Liver (tissue), 9 donors: ENCODE measurements around the gene SDHAF1. TPM values are rescaled to one million over a fixed set of nuclear protein-coding genes. Genes with fewer than 3 reads are reported as not detected.

ENCODE experiments used
- DNase-seq: peaks from one replicate; pipeline ENCODE4 v3.0.0-alpha.2; 2017; ENCODE audit warnings: low spot score
- H3K27ac ChIP-seq, 2 donors: one replicate each; pipeline ENCODE4 v1.7.0; 2013; ENCODE audit warnings: inconsistent platforms in 2 of 2, low read length in 2 of 2, control low read depth in 1 of 2, low read depth in 1 of 2, mild to moderate bottlenecking in 1 of 2
- H3K27me3 ChIP-seq, 4 donors: one replicate each; pipeline versions ENCODE4 v1.6.1 to v1.7.0; 2013; ENCODE audit warnings: low read length in 3 of 4, inconsistent platforms in 1 of 4, mild to moderate bottlenecking in 1 of 4, moderate library complexity in 1 of 4; ENCODE audit not compliant: control insufficient read depth in 4 of 4, insufficient read depth in 4 of 4
- H3K36me3 ChIP-seq, 4 donors: one replicate each; pipeline versions ENCODE4 v1.6.1 to v1.7.0; 2013; ENCODE audit warnings: low read length in 3 of 4, mild to moderate bottlenecking in 3 of 4, low read depth in 1 of 4, moderate library complexity in 1 of 4; ENCODE audit not compliant: control insufficient read depth in 4 of 4, insufficient read depth in 3 of 4
- H3K4me1 ChIP-seq, 4 donors: one replicate each; pipeline versions ENCODE4 v1.6.1 to v1.7.0; 2013; ENCODE audit warnings: low read length in 3 of 4, mild to moderate bottlenecking in 3 of 4, moderate library complexity in 1 of 4; ENCODE audit not compliant: control insufficient read depth in 4 of 4, insufficient read depth in 4 of 4
- H3K4me3 ChIP-seq, 3 donors: one replicate each; pipeline versions ENCODE4 v1.6.1 to v1.7.0; 2013; ENCODE audit warnings: low read length in 3 of 3, control low read depth in 1 of 3, low read depth in 1 of 3, mild to moderate bottlenecking in 1 of 3
- H3K9ac ChIP-seq, 2 donors: one replicate each; pipeline ENCODE4 v1.7.0; 2013; ENCODE audit warnings: low read length in 2 of 2, mild to moderate bottlenecking in 2 of 2, moderate library complexity in 2 of 2, control low read depth in 1 of 2, low read depth in 1 of 2
- H3K9me3 ChIP-seq, 4 donors: one replicate each; pipeline versions ENCODE4 v1.6.1 to v1.7.0; 2013; ENCODE audit warnings: low read length in 3 of 4; ENCODE audit not compliant: control insufficient read depth in 4 of 4
- EGR1 ChIP-seq, 2 donors: IDR thresholded peaks; 2 replicates each; pipeline ENCODE4 v1.6.1; 2016 to 2018; ENCODE audit warnings: antibody characterized with exemption in 2 of 2, low read depth in 2 of 2
- FOXA1 ChIP-seq: IDR thresholded peaks from 2 replicates; pipeline ENCODE4 v1.6.1; 2016; ENCODE audit warnings: antibody characterized with exemption
- FOXA2 ChIP-seq: IDR thresholded peaks from 2 replicates; pipeline ENCODE4 v1.6.1; 2016; ENCODE audit warnings: antibody characterized with exemption
- GABPA ChIP-seq, 2 donors: IDR thresholded peaks in 1 of 2; conservative IDR thresholded peaks in 1 of 2; 2 replicates each; pipeline ENCODE4 v1.6.1; 2016; ENCODE audit warnings: antibody characterized with exemption in 2 of 2, mild to moderate bottlenecking in 1 of 2, moderate library complexity in 1 of 2
- HNF4A ChIP-seq, 2 donors: conservative IDR thresholded peaks; 2 replicates each; pipeline ENCODE4 v1.6.1; 2016; ENCODE audit warnings: antibody characterized with exemption in 2 of 2, mild to moderate bottlenecking in 2 of 2
- HNF4G ChIP-seq: IDR thresholded peaks from 2 replicates; pipeline ENCODE4 v1.6.1; 2016; ENCODE audit warnings: antibody characterized with exemption
- JUND ChIP-seq, 2 donors: IDR thresholded peaks; 2 replicates each; pipeline ENCODE4 v1.6.1; 2016; ENCODE audit warnings: antibody characterized with exemption in 2 of 2
- NR2F2 ChIP-seq: IDR thresholded peaks from 2 replicates; pipeline ENCODE4 v1.6.1; 2016; ENCODE audit warnings: antibody characterized with exemption
- RAD21 ChIP-seq, 2 donors: IDR thresholded peaks; 2 replicates each; pipeline ENCODE4 v1.6.1; 2016; ENCODE audit warnings: antibody characterized with exemption in 2 of 2, mild to moderate bottlenecking in 2 of 2
- RXRA ChIP-seq, 2 donors: IDR thresholded peaks; 2 replicates each; pipeline ENCODE4 v1.6.1; 2017 to 2018; ENCODE audit warnings: antibody characterized with exemption in 2 of 2, mild to moderate bottlenecking in 1 of 2
- SP1 ChIP-seq: IDR thresholded peaks from 2 replicates; pipeline ENCODE4 v1.6.1; 2018; ENCODE audit warnings: antibody characterized with exemption, mild to moderate bottlenecking
- TAF1 ChIP-seq: conservative IDR thresholded peaks from 2 replicates; pipeline ENCODE4 v1.6.1; 2016; ENCODE audit warnings: antibody characterized with exemption, mild to moderate bottlenecking
- YY1 ChIP-seq: IDR thresholded peaks from 2 replicates; pipeline ENCODE4 v1.6.1; 2016; ENCODE audit warnings: antibody characterized with exemption, mild to moderate bottlenecking
- WGBS: extraction: QIAGEN DNeasy Blood & Tissue Kit; methylation state at CpG from one replicate; pipeline ENCODE4 v1.1.7; 2013; 5-methylcytosine and 5-hydroxymethylcytosine counted together
- polyA plus RNA-seq, 2 donors: library from polyadenylated mRNA; stranded (reverse) in 1 of 2; unstranded in 1 of 2; fragments of 200-250 nt in 1 of 2; fragments of >200 nt in 1 of 2; fragmentation: Nextera tagmentation in 1 of 2; extraction: Ambion mirVana in 1 of 2; gene quantifications; one replicate each; pipeline versions ENCODE4 v1.2.1 to v1.2.3, GENCODE V29; 2013 to 2015
- total RNA-seq, 2 donors: library from RNA; depleted of rRNA; stranded (reverse); fragments of >200 nt; gene quantifications; one replicate each; pipeline ENCODE4 v1.2.3, GENCODE V29; 2014
- TF ChIP-seq, protein P1 (sequence below): IDR thresholded peaks from 2 replicates; pipeline ENCODE4 v1.6.1; 2016; ENCODE audit warnings: antibody characterized with exemption
- TF ChIP-seq, protein P2 (sequence below): fragments of 150-350 bp; IDR thresholded peaks from 2 replicates; pipeline ENCODE4 v1.5.1; 2017; ENCODE audit warnings: improper control_type of control experiment, low read depth, low read length; ENCODE audit not compliant: missing input control
- TF ChIP-seq, protein P3 (sequence below): IDR thresholded peaks from 2 replicates; pipeline ENCODE4 v1.6.1; 2016; ENCODE audit warnings: antibody characterized with exemption
- TF ChIP-seq, protein P4 (sequence below): IDR thresholded peaks from 2 replicates; pipeline ENCODE4 v1.6.1; 2016; ENCODE audit warnings: antibody characterized with exemption, mild to moderate bottlenecking
- TF ChIP-seq, protein P5 (sequence below): IDR thresholded peaks from 2 replicates; pipeline ENCODE4 v1.6.1; 2016; ENCODE audit warnings: antibody characterized with exemption
- donor health status: healthy.
- donor health status: healthy.
- donor health status: healthy.
- donor health status: healthy.
- donor health status: healthy.

SDHAF1 gene
- total and polyA plus RNA-seq, 4 donors: 8.4 to 28.4 (median 18.9) TPM

DNA sequence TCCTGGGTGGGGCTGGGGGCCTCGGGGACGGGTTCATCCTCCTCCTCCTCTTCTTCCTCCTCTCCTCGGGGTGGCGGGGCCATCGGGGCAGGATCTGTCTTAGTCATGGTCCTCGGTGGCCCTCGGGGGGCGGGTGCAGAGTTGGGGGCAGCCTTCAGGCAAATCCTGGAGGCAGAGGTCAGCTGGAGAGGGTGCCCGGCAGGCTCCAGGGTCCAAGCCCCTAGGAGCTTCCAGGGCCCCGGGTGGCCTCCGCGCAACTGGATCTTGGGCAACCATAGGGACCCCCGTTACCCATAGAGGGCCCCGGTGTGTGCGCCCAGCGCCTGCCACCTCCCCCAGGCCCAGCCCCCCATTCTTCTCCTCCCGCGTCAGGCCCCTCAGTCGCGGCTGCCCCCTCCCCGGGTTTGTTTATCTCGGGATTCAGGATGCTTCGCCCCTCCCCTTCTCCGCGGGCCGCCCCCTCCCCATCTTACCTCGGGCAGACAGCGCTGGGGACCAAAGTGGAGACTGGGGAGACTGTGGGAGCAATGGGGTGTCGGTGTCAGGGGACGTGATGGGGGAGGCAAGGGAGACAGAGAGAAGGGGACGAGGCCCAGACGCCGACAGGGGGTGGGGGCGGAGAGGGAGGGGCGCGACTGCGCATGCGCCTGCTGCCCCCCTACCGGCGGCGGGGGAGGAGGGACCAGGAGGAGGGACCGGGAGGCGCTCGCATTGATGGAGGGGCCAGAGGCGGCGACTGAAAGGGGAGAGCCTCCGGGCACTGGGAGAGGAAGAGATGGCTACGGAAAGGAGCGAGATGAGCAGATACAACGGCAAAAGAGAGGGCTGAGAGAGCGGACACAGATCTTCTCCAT lies 37.5 kb downstream of the SDHAF1 start, which contains the start of gene CLIP3:
CLIP3 (minus strand) TSS at position 623 of the 854 bp plus-strand sequence; CDS start at position 107, 516 bp downstream.
- TF ChIP-seq NR2F2 (no peak), FOXA2 (no peak), FOXA1 (no peak), JUND (IDR thresholded peaks at IDR 0.05) (no peak), HNF4A (conservative IDR thresholded peaks at IDR 0.05) (no peak), YY1 (no peak), EGR1 (IDR thresholded peaks at IDR 0.05; ENCODE audit: low read depth in 2 of 2) (no peak), TAF1 (no peak), GABPA (IDR thresholded peaks at IDR 0.05 in 1 of 2, conservative IDR thresholded peaks at IDR 0.05 in 1 of 2) (no peak), RAD21 (IDR thresholded peaks at IDR 0.05) (no peak), SP1 (no peak), RXRA (IDR thresholded peaks at IDR 0.05) (no peak), HNF4G (no peak)
- TF ChIP-seq, protein P1, sequence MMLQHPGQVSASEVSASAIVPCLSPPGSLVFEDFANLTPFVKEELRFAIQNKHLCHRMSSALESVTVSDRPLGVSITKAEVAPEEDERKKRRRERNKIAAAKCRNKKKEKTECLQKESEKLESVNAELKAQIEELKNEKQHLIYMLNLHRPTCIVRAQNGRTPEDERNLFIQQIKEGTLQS: no peak
- TF ChIP-seq, protein P2, sequence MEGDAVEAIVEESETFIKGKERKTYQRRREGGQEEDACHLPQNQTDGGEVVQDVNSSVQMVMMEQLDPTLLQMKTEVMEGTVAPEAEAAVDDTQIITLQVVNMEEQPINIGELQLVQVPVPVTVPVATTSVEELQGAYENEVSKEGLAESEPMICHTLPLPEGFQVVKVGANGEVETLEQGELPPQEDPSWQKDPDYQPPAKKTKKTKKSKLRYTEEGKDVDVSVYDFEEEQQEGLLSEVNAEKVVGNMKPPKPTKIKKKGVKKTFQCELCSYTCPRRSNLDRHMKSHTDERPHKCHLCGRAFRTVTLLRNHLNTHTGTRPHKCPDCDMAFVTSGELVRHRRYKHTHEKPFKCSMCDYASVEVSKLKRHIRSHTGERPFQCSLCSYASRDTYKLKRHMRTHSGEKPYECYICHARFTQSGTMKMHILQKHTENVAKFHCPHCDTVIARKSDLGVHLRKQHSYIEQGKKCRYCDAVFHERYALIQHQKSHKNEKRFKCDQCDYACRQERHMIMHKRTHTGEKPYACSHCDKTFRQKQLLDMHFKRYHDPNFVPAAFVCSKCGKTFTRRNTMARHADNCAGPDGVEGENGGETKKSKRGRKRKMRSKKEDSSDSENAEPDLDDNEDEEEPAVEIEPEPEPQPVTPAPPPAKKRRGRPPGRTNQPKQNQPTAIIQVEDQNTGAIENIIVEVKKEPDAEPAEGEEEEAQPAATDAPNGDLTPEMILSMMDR: no peak
- TF ChIP-seq, protein P3, sequence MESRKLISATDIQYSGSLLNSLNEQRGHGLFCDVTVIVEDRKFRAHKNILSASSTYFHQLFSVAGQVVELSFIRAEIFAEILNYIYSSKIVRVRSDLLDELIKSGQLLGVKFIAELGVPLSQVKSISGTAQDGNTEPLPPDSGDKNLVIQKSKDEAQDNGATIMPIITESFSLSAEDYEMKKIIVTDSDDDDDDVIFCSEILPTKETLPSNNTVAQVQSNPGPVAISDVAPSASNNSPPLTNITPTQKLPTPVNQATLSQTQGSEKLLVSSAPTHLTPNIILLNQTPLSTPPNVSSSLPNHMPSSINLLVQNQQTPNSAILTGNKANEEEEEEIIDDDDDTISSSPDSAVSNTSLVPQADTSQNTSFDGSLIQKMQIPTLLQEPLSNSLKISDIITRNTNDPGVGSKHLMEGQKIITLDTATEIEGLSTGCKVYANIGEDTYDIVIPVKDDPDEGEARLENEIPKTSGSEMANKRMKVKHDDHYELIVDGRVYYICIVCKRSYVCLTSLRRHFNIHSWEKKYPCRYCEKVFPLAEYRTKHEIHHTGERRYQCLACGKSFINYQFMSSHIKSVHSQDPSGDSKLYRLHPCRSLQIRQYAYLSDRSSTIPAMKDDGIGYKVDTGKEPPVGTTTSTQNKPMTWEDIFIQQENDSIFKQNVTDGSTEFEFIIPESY: no peak
- TF ChIP-seq, protein P4, sequence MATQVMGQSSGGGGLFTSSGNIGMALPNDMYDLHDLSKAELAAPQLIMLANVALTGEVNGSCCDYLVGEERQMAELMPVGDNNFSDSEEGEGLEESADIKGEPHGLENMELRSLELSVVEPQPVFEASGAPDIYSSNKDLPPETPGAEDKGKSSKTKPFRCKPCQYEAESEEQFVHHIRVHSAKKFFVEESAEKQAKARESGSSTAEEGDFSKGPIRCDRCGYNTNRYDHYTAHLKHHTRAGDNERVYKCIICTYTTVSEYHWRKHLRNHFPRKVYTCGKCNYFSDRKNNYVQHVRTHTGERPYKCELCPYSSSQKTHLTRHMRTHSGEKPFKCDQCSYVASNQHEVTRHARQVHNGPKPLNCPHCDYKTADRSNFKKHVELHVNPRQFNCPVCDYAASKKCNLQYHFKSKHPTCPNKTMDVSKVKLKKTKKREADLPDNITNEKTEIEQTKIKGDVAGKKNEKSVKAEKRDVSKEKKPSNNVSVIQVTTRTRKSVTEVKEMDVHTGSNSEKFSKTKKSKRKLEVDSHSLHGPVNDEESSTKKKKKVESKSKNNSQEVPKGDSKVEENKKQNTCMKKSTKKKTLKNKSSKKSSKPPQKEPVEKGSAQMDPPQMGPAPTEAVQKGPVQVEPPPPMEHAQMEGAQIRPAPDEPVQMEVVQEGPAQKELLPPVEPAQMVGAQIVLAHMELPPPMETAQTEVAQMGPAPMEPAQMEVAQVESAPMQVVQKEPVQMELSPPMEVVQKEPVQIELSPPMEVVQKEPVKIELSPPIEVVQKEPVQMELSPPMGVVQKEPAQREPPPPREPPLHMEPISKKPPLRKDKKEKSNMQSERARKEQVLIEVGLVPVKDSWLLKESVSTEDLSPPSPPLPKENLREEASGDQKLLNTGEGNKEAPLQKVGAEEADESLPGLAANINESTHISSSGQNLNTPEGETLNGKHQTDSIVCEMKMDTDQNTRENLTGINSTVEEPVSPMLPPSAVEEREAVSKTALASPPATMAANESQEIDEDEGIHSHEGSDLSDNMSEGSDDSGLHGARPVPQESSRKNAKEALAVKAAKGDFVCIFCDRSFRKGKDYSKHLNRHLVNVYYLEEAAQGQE: no peak
- TF ChIP-seq, protein P5, sequence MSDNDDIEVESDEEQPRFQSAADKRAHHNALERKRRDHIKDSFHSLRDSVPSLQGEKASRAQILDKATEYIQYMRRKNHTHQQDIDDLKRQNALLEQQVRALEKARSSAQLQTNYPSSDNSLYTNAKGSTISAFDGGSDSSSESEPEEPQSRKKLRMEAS: no peak
- Histone ChIP-seq H3K4me3 (peak within 1 kb of the TSS in 1 of 3 donors; percentile 32), H3K36me3 (peaks cover 0 to 4% (median 1%) of the 10 kb centered on the region in 4 donors), H3K9me3 (no peaks in the 10 kb centered on the region), H3K4me1 (peaks cover 0 to 8% (median 1%) of the 10 kb centered on the region in 4 donors), H3K9ac (no peak within 1 kb of the TSS), H3K27me3 (no peaks in the 10 kb centered on the region), H3K27ac (no peak within 1 kb of the TSS)
- DNase-seq: no peak
- WGBS: 15% methylated on average over 51 of the region's 51 CpGs
